ENCODE measurements around the gene LMTK2.
"Not testable (repeated sequence)": the region's sequence is repeated elsewhere in the genome, so short reads cannot be mapped to it uniquely, and the experiment has no call there.

LMTK2 gene

GRCh38 chr7:98214811-98215321 is 108.2 kb downstream of the LMTK2 start:
- no peak overlapping the region for H3K4me3 ChIP-seq (ENCODE audit: low read depth, low read length)
- no peak for TF ChIP-seq CTCF (IDR thresholded peaks at IDR 0.05; ENCODE audit: low read depth, low read length)

GRCh38 chr7:98215561-98216495 is 109.2 kb downstream of the LMTK2 start:
- no peak for TF ChIP-seq CTCF (IDR thresholded peaks at IDR 0.05; ENCODE audit: low read depth, low read length)
- no peak overlapping the region for H3K4me3 ChIP-seq (ENCODE audit: low read depth, low read length)

- TF ChIP-seq CTCF (IDR thresholded peaks at IDR 0.05; ENCODE audit: low read depth, low read length) = no peak
- no peak overlapping the region for H3K4me3 ChIP-seq (ENCODE audit: low read depth, low read length)
Observed at GRCh38 chr7:98216941-98217622, 110.4 kb downstream of the LMTK2 start.

GRCh38 chr7:98217623-98218582 is 111.2 kb downstream of the LMTK2 start:
- no peak for TF ChIP-seq CTCF (IDR thresholded peaks at IDR 0.05; ENCODE audit: low read depth, low read length)
- H3K4me3 ChIP-seq (ENCODE audit: low read depth, low read length) = no peak overlapping the region

GRCh38 chr7:98219382-98219781 is 112.7 kb downstream of the LMTK2 start:
- not testable (repeated sequence) for H3K4me3 ChIP-seq (ENCODE audit: low read depth, low read length)

- no peak for TF ChIP-seq CTCF (IDR thresholded peaks at IDR 0.05; ENCODE audit: low read depth, low read length)
- no peak overlapping the region for H3K4me3 ChIP-seq (ENCODE audit: low read depth, low read length)
Observed at GRCh38 chr7:98221611-98222532, 115.2 kb downstream of the LMTK2 start.
